SK-N-SH (cell line): Measurements from ENCODE around the gene HERC5.

Source experiments
- CTCF ChIP-seq: fragments of 200-600 bp; sonication (generic); IDR thresholded peaks from 2 replicates; pipeline ENCODE4 v1.6.1; 2017; ENCODE audit warnings: antibody characterized with exemption, mild to moderate bottlenecking, moderate library complexity
- EP300 ChIP-seq, 2 experiments: IDR thresholded peaks; 2 replicates each; pipeline versions ENCODE4 v1.4.0 to v1.6.1; 2012; ENCODE audit warnings: borderline replicate concordance in 1 of 2, low read depth in 1 of 2, low read length in 1 of 2
- EZH2phosphoT487 ChIP-seq: fragments of 200-600 bp; sonication (generic); IDR thresholded peaks from 2 replicates; pipeline ENCODE4 v1.6.1; 2017; ENCODE audit warnings: low read depth, mixed run types, mild to moderate bottlenecking, antibody characterized with exemption, moderate library complexity, borderline replicate concordance
- FOXM1 ChIP-seq: IDR thresholded peaks from 2 replicates; pipeline ENCODE4 v1.4.0; 2012; ENCODE audit warnings: low read depth, mild to moderate bottlenecking
- IRF3 ChIP-seq: fragments of 150-350 bp; IDR thresholded peaks from 2 replicates; pipeline ENCODE4 v1.6.1; 2016; ENCODE audit warnings: mild to moderate bottlenecking, low read depth, low read length
- JUND ChIP-seq: IDR thresholded peaks from 2 replicates; pipeline ENCODE4 v1.4.0; 2012
- NRF1 ChIP-seq: IDR thresholded peaks from 2 replicates; pipeline ENCODE4 v1.6.1; 2012; ENCODE audit warnings: low read depth, mild to moderate bottlenecking, low read length
- PBX3 ChIP-seq: IDR thresholded peaks from 2 replicates; pipeline ENCODE4; 2012
- RAD21 ChIP-seq: IDR thresholded peaks from 2 replicates; pipeline ENCODE4 v1.6.1; 2012; ENCODE audit warnings: mild to moderate bottlenecking, low read length
- USF1 ChIP-seq: IDR thresholded peaks from 2 replicates; pipeline ENCODE4 v1.4.0; 2012; ENCODE audit warnings: low read depth, borderline replicate concordance

- TF ChIP-seq FOXM1 (no peak), JUND (no peak), EZH2phosphoT487 (no peak), EP300 (IDR thresholded peaks at IDR 0.05; ENCODE audit: borderline replicate concordance in 1 of 2, low read depth in 1 of 2, low read length in 1 of 2) (no peak), CTCF (no peak), PBX3 (no peak), NRF1 (no peak), USF1 (no peak), RAD21 (no peak), IRF3 (no peak)
Measured at GRCh38 chr4:88524171-88524570, 67.3 kb downstream of the HERC5 start.
